Measurements from ENCODE around the gene EML6. TPM values are rescaled to one million over a fixed set of nuclear protein-coding genes. Genes with fewer than 3 reads are reported as not detected.
A peak's percentile ranks its signal among the peaks of the same experiment; 100 is the strongest.

The EML6 gene
- total RNA-seq, 1 donor from 2014 or later = 8.1 TPM

GRCh38 chr2:54678719-54679118 lies 44.7 kb upstream of the EML6 start:
- Mint-ChIP-seq H3K4me1 (peaks cover 3% of the 10 kb centered on the region), H3K4me3 (no peak overlapping the region), H3K9me3 (no peaks in the 10 kb centered on the region), H3K27me3 (ENCODE audit: low read depth) (no peaks in the 10 kb centered on the region), H3K36me3 (ENCODE audit: low read depth) (peaks cover 3% of the 10 kb centered on the region), H3K27ac (ENCODE audit: unreplicated experiment) (peak overlapping the region; percentile 3)
- no peak for TF ChIP-seq CTCF (conservative IDR thresholded peaks at IDR 0.05)
- DNase-seq (ENCODE audit: low read depth, low spot score) = no peak

GRCh38 chr2:54680397-54681041 lies 42.9 kb upstream of the EML6 start:
- Mint-ChIP-seq H3K27ac (ENCODE audit: unreplicated experiment) (no peak overlapping the region), H3K9me3 (no peaks in the 10 kb centered on the region), H3K4me1 (peaks cover 3% of the 10 kb centered on the region), H3K4me3 (no peak overlapping the region), H3K36me3 (ENCODE audit: low read depth) (no peaks in the 10 kb centered on the region), H3K27me3 (ENCODE audit: low read depth) (no peaks in the 10 kb centered on the region)
- no peak for DNase-seq (ENCODE audit: low read depth, low spot score)
- no peak for TF ChIP-seq CTCF (conservative IDR thresholded peaks at IDR 0.05)

DNA sequence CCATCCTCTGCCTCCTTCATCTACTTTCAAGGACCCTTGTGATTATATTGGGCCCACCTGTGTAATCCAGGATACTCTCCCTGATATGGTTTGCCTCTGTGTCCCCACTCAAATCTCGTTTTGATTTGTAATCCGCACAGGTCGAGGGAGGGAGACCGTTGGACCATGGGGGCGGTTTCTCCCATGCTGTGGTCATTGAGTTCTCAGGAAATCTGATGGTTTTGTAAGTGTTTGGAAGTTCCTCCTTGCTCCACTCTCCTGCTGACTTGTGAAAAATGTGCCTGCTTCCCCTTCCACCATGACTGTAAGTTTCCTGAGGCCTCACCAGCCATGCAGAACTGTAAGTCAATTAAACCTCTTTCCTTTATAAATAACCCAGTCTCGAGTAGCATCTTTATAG lies 42.0 kb upstream of the EML6 start:
- H3K4me3 Mint-ChIP-seq = no peak overlapping the region
- H3K36me3 Mint-ChIP-seq (ENCODE audit: low read depth) = no peaks in the 10 kb centered on the region
- H3K27me3 Mint-ChIP-seq (ENCODE audit: low read depth) = no peaks in the 10 kb centered on the region
- no peak for TF ChIP-seq CTCF (conservative IDR thresholded peaks at IDR 0.05)
- no peak for DNase-seq (ENCODE audit: low read depth, low spot score)
- H3K27ac Mint-ChIP-seq (ENCODE audit: unreplicated experiment) = no peak overlapping the region
- H3K9me3 Mint-ChIP-seq = no peaks in the 10 kb centered on the region
- H3K4me1 Mint-ChIP-seq = no peaks in the 10 kb centered on the region

- no peak for DNase-seq (ENCODE audit: low read depth, low spot score)
- no peaks in the 10 kb centered on the region for H3K27me3 Mint-ChIP-seq (ENCODE audit: low read depth)
- no peak for TF ChIP-seq CTCF (conservative IDR thresholded peaks at IDR 0.05)
- H3K9me3 Mint-ChIP-seq = no peaks in the 10 kb centered on the region
- H3K27ac Mint-ChIP-seq (ENCODE audit: unreplicated experiment) = no peak overlapping the region
- H3K4me3 Mint-ChIP-seq = no peak overlapping the region
- no peaks in the 10 kb centered on the region for H3K36me3 Mint-ChIP-seq (ENCODE audit: low read depth)
- H3K4me1 Mint-ChIP-seq = no peaks in the 10 kb centered on the region
These were observed 39.9 kb upstream of the EML6 start for GRCh38 chr2:54683596-54683995.

DNA sequence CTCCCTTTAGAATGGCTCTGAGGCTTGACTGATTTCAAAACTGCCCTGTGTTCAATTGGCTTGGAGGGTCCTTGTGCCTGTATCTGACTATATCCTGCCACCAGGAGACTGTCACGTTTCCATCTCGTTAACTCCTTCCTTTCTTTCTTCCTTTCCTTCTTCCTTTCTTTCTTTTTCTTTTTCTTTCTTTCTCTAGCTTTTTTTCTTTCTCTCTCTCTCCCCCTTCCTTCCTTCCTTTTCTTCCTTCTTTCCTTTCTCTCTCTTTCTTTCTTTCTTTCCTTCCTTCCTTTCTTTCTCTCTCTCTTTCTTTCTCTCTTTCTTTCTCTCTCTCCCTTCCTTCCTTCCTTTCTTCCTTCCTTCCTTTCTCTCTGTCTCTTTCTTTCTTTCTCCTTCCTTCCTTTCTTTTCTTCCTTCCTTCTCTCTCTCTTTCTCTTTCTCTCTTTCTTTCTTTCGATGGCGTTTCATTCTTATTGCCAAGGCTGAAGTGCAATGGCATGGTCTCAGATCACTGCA lies 38.1 kb upstream of the EML6 start:
- Mint-ChIP-seq H3K9me3 (no peaks in the 10 kb centered on the region), H3K27me3 (ENCODE audit: low read depth) (no peaks in the 10 kb centered on the region), H3K36me3 (ENCODE audit: low read depth) (no peaks in the 10 kb centered on the region), H3K4me3 (no peak overlapping the region), H3K4me1 (no peaks in the 10 kb centered on the region), H3K27ac (ENCODE audit: unreplicated experiment) (no peak overlapping the region)
- DNase-seq (ENCODE audit: low read depth, low spot score) = no peak
- TF ChIP-seq CTCF (conservative IDR thresholded peaks at IDR 0.05) = no peak
